HG03432 (cell line): ENCODE data around the gene PCGF5.
"Not testable (repeated sequence)": the region's sequence is repeated elsewhere in the genome, so short reads cannot be mapped to it uniquely, and the experiment has no call there.

Experiments used
- ATAC-seq: cut with Tn5 transposase; IDR thresholded peaks from one replicate; pipeline ENCODE4 v1.9.1; 2021; ENCODE audit warnings: mild to moderate bottlenecking, moderate library complexity; ENCODE audit not compliant: unreplicated experiment

Gene PCGF5

DNA sequence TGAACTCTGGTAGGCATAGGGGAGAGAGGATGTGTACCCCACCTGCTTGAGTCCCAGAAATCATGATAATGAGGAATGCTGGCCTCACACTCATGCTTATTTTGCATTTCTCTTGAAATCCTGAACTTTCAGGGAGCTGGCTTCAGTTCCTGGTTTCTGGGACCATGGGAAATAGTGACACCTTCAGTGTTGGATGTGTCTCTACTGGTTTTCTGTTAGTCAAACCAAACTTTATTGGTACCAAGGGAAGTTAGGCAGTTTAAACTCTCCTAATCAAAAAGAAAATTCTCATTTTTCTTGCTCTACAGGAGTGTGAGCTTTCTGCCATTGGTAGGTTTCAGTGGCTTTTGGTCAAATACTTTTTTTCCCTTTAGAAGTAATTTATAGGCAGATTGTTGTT lies 11.8 kb upstream of the PCGF5 start:
- ATAC-seq, result no peak

DNA sequence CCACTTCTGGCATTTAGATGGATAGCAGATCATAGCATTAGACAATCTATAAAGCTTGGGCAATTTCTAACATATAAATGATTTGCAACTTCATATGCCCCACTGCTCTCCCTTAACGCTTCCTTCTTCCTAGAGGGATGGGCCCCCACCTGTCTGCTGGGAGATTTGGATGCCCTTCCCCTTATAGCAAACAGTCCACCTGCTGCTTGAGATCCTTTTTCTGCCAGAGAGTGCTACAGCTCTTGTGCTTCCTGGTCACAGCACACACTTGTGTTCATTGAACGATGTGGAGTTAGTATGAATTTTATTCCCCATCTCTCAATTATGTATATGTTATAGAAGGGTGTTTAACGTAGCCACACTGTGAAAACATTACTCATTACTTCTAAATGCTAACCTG lies 10.4 kb upstream of the PCGF5 start:
- ATAC-seq, result peak; percentile 5

DNA sequence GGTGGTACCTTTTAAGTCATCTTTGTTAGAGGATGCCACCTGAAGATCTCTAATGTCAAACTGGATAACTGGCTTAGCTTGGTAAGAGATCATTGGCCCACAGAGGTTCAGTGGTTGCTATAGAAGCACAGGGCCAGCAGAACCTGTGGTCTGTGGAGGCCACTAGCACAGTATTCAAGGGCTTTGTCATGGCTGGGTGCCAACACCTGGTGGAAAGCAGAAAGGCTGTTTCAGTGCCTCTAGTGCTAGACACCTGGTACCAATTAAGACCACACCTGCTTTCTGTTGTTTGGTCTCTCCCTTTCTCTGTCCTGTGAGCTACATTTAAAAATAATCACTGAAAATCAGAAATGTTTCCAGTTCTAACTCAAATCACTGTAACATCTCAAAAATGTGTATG lies 10.0 kb upstream of the PCGF5 start:
- ATAC-seq, result peak; percentile 76

DNA sequence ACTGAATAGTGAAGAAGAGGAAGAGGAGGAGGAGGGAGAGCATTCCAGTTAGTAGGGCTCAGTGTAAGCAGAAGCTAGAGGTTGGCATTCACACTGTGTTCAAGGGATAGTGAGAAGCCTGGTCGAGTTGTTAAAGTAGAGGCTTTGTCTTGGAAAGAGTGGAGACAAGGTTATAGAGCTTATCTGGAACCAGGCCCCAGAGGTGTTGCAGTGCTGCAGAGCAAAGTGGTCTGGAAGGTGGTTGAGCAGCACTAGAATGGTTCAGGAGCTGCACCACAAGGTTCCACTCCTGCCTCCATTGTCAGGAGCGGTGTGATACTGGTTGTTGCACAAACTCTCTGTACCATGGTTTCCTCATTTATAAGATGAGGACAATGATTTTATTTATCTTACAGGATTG lies 8.8 kb upstream of the PCGF5 start:
- no peak for ATAC-seq

DNA sequence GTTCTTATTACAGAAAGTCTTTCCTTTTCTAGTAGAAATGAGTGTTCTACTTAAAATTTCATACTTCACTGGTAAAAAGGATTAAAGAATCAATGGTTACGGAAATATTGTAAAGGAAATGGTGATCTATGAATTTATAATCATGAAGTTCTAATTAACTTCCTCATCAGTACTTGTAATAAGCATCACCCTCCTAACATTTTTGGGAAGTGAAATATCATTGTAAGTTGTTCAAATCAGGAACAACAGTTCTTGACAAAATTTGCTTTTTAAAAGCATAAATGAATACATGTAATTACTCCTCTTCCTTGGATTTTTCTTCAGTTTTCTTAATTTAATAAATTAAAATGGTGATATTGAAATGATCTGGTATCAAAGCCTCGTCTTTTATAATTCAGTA lies 5.6 kb upstream of the PCGF5 start:
- ATAC-seq, result no peak

DNA sequence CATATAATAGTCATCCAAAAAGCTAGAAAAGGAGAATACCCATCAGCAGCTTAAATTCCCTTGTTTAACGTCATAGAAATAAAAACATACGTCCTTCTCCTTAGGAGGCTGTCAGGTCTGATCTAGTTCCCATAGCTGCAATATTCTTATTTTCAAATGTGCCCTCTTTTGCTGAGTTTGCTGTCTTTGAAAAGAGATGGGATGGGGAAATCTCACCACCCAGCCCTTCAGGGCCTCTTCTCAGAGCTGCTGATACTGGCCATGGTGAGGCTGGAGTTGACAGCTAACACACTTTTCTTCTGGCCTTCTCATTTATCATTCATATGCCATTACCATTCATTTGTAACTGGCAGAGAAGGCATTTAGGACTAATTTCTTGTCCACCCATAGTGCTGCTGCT lies 5.1 kb upstream of the PCGF5 start:
- no peak for ATAC-seq

DNA sequence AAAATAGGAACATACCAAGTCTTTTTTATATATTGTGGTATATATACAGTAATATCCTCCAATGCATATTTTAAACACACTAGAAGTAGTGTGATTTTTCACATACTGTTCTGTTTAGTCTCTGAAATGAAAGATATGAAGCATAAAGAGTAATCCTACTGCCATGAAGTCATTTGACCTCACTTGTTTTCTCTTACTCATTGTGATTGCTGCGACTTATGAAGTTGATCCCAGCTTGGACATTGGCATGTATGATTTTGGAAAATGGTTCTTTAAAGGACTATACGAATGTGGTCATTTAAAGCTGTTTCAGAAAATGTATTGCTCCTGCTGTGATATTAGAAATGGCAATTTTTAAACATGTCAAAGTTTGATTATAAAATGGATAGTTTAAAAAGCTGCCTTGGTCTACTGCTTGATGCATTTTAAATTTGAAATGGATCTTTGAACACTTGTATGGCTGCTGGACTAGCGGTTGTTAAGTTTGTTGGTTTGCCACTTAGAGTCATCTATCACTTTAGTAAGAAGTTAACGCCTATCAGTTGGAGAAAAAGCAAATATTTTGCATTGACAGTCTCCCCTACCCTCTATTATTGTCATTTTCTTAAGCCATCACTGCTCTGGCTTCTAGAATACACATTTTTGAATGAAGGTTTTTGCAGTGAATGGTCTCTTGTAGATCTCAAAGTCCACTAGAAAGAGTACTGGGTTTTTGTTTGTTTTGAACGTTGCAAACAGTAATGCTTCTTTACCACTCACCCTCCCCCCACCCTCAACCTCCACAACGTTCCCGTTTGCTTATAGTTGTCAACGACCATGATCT lies 881 bp upstream of the PCGF5 start:
- no peak for ATAC-seq

DNA sequence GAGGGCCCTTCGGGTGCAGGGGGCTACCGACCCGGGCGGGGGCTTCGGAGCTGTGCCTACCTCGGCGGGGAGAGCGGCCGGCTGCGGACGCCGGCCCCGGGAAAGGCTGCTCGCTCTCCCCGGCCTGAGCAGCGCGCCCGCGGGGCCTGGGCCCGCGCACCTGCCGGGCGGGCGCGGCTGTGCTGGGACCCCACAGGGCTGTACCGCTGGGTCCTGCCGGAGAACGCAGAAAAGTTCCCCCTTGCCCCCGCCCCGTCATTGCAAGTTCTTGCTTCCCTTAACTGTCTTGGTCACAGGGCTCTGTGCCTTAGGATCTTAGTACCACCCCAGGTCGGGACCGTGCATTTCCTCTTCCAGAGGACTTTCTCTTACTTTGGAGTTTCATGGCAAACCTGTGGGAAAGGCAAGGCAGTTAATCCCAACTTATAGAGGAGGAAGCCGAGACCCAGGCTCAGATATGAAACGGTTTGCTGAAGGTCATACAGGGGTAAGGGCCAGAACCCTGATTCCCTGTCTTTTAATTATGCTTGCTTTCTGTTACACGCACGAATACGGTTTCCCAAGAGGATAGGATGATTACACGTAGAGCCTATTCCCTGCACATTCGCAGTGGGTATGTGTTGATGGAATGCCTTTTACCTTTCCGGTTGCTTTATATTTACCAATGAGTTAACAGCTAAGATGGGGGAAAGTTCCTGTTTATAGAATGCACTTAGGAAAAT lies 652 bp downstream of the PCGF5 start:
- ATAC-seq, result peak; percentile 32

DNA sequence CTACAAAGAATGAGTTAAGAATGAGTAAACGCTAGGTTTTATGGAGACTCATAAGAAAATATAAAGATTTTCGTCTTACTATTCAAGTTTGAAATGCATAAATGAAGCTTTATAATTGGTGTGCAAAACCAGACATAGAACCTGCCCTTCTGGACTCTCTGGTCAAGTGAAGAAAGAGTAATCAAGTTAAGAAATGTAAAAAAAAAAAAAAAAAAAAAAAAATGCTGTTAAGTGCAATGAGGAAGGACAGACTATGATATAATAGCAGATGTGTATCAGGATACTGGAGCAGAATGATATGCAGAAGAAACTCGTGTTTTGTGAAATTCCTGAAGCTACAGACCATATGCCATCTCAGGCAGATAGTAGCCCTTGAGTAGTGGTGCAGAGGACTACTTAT lies 5.6 kb downstream of the PCGF5 start:
- no peak for ATAC-seq

DNA sequence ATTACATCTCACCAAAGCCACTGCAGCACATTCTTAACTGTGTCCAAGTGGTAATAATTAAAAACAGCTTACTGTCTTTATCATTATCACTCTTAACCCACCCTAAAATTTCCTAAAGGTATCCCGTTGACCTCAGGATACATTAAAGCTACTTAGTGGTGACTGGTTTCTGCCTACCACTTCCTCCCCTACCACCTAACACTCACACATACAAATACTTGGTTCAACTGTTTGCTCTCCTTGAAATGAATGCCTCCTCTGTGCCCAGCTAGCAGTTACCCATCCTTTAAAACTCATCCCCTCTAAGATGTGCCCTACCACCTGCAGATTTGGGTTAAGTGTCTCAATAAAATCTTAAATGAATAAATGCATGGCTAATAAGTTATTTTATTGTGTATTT lies 7.1 kb downstream of the PCGF5 start:
- ATAC-seq, result no peak

DNA sequence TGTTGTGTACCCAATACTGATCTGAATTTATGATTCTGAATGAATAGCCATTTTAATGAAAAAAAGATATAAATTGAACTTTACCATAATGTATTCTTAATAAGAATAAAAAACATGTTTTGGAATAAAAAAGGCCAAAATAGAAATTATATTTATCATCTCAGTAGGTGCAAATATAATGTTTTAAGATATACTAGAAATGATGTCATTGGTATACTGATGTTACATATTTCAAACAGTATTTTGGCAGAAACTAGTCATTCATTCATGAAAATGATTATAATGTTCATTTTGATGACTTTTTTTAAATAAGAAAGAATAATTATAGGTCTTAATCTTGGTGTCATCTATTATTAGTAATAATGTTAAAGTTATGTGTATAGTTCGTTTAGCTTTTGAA lies 9.2 kb downstream of the PCGF5 start:
- ATAC-seq, result no peak

DNA sequence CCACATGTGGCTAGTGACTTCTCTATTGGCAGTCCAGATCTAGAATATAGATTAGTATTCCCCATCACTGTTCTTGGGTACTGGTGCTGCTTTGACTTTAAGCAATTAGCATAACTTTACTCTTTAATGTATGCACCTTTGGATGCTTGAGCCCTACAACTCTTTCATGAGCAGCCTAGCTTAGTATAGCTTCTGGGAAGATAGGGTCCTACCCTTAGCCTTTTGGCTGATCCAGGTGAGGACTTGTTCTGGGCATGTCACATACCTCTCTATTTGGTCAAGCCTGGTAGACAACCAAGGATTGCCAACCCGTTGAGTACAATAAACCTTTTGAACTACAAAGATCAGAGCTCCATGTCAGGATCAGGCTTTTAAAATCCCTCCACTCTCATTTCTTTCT lies 17.7 kb downstream of the PCGF5 start:
- no peak for ATAC-seq

DNA sequence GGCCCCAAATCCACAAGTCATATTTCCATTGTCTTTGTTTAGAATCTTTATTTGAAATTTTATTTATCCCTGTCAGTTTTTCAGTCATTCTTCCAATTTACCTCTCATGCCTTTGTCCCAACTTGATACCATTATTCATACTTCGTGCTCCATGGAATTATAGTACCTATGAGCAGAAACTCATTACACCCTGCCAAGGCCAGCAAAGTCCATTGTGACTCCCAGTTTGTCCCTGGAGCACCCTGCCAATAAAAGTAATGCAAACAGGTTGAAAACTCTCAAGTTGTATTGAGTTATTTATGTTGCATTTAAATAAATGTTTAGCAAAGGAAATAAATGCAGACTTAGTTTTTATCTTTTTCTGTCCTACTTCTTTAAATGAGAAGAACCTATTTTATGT lies 19.3 kb downstream of the PCGF5 start:
- no peak for ATAC-seq

DNA sequence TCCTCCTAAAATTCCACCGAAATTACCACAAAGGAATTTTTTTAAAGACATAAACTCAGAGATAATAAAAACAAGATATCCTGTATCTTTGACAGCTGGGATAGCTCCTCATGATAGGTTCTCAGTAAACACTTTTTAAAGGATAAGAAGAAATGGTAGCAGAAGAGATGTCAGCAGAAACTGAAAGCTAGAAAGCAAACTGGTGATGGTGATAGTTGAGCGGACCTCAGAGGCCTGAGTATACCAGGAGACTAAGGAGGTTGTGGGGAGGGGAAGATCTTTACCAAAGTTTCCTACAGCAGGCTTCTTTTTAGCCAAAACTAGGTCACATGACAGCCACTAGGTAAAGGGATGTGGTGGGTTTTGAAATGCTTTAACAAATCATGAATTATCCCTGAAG lies 22.5 kb downstream of the PCGF5 start:
- ATAC-seq, result peak; percentile 45

DNA sequence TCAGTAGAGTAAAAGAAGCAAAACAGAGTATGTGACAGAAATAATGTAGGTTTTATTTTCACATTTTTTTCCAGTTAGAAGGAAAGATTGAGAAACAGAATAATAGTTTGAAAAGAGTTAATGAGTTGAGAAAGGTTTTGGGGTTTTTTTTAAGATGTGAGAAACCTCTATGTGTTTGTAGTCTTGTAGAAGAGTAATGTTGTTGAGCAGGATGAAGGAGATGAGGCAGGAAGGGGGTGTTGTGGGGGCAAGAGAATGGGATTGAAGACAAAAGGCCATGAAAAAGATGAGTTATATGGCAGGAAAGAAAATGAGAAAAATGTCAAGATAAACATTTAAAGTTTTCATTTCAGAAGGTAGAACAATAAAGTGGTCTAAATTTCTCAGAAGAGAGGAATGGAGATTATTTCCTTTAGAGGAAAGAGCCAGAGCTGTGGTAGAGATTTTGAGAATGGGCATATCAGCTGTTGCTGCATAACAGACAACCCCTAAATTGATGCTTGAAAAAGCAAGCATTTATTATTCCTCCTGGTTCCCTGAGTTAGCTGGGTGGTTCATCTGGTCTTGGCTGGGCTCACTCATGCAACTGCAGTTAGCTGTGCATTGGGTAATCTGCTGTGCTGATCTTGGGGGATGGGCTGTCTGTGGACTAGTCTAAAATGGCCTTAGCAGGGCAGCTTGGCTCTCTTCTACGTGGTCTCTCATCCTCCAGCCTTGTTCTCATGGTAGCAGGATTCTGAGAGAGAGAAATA lies 27.1 kb downstream of the PCGF5 start:
- ATAC-seq, result no peak

DNA sequence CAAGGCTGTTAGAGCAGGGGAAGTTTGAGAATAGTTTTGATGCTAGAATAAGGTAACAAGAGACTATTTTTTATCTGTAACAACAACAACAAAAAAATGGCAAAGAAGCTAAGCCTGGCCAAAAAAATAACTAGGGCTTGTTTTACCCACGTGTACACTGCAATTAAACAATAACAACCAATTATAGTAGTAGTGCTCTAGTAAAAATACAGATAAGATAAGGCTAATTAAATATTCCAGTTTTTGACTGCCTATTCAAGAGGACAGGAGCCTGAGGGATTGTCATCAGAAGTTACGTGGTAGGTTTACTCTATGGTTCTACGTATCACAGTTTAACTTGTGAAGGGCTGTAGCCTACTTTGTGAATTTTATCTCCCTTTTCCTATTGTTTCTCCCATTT lies 29.2 kb downstream of the PCGF5 start:
- ATAC-seq, result no peak

DNA sequence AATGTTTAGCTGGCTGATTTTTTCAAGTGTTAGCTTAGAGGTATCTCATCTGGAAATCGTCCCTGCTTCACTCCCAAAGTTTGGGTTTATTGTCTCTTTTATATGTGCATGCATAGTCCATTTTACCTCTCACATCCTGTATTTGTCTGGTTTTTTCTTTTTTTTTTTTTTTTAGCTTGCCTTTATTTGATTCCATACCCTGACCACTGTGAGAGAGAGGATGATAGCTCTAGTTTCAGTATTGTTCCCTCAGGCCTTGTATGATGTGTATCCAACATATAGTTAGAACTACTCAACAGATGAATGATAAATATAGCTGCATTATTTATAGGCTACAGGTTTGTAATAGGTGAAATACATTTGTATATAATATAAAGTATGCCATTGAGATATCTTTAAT lies 29.9 kb downstream of the PCGF5 start:
- no peak for ATAC-seq

DNA sequence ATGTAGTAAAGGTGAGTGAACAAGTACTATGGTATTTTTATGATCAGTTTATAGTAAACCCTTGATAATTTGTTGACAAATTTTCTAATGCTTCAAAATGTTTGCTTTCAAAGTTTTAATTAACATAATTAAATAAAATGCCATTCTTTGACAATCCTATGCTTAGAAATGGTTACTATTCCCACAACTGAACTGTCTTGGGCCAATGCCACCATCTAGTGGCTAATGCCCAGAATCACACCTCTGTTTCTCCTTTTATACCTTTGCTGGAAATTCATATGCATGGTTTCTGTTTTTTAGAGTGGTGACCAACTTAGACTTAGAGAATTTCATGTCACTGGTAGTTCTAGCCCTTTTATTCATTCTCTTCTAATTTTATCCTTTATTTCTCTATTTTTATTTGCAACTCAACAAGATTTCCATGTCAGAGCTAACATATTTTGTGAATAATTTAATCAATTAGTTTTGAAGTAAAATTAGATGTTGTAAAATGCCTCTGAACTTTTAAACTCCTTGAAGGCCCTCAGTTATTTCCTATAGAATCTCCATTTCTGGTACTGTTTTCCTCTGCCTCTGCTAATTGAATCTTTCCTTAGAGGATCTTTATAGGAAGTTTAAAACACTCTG lies 31.1 kb downstream of the PCGF5 start:
- peak; percentile 74 for ATAC-seq

DNA sequence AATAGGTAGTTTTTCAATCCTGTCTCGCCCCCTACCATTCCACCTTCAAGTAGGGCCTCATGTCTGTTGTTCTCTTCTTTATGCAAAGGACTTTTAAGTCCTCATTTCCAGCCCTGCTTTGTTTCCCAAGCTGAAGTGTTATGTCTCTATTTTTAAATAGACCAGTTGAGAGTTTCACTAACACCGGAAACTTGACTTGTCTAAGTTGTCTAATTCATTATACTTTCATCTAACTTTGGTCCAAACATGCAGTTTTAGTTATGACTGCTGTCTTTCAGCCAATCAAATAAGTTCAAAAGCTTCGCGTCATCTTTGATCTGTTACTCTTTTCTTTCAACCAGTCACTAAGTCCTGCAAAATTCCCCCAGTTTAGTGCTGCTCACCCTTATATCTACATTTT lies 32.8 kb downstream of the PCGF5 start:
- ATAC-seq, result no peak

DNA sequence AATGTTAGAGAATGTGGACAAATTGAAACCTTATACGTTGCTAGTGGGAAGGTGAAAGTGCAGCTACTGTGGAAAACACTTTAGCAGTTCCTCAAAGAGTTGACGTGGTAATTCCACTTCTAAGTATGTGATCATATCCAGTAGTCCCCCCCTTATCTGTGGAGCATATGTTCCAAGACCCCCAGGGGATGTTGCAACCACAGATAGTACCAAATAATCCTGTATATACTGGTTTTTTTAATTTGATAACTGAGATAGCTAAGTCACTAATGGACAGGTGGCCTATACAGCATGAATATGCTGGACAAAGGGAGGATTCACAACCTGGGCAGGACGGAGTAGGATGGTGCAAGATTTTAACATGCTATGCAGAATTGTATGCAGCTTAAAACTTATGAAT lies 36.8 kb downstream of the PCGF5 start:
- ATAC-seq, result no peak

DNA sequence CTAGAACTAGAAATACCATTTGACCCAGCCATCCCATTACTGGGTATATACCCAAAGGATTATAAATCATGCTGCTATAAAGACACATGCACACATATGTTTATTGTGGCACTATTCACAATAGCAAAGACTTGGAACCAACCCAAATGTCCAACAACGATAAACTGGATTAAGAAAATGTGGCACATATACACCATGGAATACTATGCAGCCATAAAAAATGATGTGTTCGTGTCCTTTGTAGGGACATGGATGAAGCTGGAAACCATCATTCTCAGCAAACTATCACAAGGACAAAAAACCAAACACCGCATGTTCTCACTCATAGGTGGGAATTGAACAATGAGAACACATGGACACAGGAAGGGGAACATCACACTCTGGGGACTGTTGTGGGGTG lies 40.0 kb downstream of the PCGF5 start:
- ATAC-seq, result not testable (repeated sequence)
